NCI-H1105 (cell line): ENCODE results near the gene OXCT2.

Experiments used
- DNase-seq: peaks from one replicate; lab custom pipeline; 2025; lab: John Stamatoyannopoulos, UW

Gene OXCT2

DNA sequence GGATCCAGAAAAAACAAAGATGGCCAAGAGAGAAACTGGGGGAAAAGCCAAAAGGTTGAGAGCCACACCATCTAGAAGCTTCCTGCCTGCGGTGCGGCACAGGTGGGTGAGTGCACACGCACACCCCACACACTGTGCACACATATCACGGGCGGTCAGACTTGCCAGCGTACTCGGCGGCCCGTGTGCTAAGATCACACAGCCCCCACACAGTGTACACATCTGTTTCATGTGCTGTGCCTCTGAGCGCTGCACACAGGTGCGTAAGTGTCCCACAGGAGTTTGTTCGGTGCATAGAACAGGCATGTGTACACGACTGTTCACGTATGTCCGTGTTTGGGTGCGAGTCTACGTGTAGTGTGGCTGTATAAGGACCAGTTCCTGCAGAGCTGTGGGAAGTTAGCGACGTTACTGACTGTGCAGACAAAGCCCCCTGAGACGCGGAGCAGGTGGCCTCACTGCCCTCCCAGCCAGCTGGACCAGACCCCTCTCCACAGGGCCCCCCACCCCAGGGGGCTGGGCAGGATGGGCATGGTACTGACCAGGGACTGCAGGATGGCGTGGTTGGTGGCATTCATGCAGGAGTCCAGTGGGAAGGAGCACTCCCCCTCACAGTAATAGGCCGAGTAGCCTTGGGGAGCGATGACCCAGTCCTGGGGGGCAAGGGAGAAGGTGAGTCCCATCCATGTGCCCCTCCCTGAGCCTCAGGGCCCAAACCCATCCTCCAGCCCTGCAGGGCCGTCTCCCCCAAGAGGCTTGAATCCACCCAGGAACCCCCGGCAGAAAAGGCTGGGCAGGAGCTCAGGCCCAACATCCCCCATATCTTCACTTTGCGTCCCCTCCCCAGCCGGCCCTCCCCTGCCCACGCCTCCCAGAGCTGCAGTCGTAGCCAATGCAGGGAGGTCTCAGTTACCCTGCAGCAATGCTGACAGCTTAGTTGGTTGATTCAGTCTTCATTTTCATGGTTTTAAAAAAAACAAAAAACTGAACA, 8.3 kb downstream of the OXCT2 start:
- no peak for DNase-seq

DNA sequence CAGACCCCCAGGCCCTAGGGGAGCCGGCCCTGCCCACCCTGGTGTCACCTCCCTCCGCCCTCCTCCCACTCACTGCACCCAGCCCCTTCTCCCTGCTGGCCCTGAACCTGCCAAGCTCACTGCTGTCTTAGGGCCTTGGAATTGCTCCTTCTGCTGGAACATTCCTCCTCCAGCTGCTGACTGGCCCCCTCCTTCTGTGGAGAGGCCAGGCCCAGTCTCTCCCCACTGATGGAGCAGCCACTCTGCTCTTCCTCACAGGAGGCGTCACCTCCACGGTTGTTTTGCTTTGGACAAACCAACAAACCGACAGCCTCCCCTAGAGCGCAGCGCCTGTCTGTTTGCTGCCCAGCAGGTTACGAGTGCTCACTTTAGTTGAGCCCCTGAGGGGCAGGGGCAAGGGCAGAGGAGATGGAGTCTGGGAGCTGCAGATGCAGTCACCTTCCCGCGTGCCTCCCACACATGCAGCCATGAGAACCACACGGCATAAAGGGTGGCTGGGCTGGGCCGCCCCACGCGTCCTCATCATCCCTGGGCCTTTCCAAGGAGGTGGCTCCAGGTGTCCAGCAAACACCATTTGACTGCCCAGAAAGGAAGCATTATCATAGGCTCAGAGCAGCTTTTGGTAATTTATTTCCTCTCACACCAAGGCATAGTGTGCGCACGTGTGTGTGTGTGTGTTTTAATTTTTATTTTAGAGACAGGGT, 9.4 kb downstream of the OXCT2 start:
- DNase-seq, result no peak

DNA sequence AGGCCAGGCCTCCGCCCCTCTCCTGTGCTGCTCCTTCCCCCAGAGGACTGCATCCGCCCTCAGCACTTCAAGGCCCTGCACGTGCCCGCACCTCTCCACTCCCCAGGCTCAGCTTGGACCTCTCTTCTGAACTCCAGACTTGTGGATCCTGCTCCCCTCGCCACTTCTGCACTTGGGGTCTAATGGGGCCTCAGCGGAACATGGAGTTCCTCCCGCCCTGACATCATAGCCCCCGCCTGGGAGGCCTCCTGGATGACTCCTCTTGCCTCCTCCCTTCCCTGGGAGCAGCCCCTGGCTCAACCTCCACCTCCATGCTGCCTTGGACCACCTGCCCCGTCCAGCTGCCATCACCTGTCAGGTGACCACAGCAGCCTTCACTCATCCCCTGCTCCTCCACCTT, 10.1 kb downstream of the OXCT2 start:
- DNase-seq, result no peak

DNA sequence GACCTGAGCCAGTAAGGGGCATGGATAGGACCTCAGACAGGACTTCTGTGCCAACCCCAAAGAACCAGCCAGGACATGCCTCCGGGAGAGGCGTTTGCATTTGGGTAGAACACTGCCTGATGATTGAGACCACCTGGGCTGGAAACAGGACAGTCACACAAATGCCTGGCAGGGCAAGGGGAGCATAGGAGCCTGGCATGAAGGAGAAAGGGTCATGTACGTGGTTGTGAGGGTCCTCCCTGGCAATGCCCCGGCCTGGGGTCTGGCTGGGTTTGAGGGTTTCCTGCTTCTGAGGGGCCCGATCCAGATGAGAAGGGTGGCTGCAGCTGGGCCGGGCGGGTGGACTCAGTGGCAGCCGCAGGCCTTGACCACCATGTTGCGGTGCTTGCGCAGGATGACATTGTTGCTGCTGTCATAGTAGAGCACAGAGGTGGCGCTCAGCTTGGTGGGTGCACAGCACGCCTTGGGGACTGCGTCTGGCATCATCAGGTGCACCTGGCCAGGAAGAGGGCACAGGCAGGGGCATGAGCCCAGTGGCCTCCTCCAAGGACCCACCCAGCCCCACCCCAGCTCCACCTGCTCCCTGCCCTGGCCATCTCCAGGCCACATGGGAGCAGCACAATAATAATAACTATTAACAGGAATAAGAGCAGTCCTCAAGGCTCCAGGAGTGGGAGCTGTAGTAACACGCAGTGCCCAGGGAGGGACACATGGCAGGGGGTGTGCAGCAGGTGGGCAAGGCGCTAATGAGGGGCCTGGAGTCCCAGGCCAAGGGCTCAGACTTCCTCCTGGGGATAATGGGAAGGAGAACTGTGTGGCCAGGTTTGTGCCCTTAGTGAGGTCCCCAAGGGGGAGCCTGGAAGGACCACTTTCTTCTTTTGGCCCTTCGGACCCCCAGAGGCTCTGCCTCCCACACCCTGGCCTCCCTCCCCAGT, 10.8 kb downstream of the OXCT2 start:
- no peak for DNase-seq

DNA sequence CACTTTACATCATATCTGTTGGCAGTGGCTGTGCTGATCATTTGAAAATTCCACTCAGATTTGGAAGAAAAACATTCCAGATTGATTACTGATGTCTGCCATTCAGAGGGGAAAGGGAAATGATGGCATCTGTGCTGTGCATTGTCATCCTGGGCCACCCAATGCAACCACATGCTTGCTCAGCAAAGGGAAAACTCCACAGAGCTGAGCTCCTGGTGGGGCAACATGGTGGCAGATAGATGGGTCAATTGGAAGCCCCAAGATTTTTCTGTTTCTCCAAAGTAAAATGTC, 11.8 kb downstream of the OXCT2 start:
- no peak for DNase-seq

DNA sequence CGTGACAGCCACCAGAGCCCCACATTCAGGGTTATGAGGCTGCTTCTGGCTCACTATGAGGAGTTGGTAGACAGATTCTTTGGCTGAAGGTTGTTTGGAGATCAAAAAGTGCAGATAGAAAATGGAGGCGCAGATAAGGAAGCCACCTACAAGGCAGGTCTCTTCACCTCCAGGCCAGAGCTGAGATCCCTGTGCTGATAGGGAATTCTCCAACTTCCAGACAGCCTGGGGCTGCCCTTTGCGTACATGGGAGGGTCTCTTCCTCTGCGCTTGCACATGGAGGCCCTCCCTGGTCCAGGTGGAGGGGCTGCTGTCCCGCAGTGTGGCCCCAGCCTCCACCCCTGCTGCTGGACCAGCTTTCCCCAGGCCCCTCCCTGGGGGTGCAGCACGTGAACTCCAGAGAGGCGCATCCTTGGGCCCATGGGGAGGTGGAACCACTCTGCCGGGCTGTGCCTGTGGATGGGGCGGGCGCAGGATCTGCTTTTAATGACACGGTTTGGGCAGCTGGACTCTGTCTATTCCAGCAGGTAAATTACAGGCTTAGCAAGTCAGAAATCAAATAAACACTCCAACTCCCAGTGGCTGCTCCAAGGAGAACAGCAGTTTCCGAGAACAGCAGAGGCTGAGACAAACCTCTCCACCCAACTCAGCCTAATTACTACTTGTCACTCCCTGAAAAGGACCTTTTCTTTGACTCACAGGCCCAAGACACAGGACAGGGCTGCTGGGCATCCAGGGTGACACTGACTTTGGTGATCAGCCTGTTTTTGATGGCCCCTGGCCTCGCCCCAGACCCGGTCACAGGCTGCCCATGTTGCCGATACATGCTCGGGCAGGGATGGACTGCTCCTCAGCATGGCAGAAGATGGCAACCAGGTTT, 12.4 kb downstream of the OXCT2 start:
- DNase-seq, result no peak

DNA sequence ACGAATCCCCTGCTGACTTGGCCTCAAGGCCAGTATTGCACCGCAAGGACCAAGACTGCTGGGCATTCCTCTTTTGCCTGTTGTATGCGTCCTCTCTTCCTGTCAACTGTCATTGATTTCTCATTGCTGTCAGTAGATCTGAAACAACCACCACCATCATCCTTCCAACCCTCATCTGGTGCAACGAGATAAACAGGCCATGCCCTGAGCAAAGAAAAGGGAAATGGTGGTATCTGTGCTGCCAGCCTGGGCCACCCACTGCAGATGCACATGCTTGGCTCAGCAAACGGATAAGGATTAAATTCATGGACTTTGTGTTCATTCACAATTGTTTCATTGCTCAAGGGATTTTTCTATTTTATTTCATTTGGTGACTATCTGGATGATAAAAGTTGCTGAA, 13.6 kb downstream of the OXCT2 start:
- DNase-seq, result no peak

DNA sequence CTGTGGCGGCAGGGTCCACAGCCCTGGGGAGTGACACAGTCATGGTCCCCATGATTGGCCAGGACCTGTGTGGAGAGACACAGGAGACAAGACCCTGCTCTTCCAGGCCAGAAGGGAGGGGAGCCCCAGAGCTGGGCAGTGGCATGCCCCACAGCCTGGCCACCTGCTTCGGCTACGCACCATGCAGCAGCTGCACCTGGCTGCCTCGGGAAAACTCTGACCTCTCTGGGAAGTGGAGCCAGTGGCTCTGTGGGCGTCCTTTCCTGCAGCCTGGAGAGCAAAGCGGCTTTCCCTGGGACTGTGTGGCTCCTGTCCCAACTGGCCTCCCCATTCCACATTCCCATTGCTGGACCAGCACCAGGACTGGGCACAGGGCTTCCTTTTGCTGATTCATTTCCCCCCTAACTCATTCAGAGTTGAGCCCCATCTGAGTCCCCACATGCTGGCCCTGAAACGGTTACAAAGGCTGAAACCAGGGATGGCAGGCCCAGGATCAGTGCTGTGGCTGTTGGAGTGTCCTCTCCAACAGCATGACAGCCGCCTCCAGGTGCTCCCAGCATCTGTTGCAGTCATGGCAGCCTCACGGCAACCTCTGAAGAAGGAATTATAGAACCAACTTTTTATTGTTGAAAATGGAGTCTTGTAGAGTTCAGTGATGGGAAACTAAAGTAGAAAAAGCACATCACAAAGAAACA, 15.0 kb downstream of the OXCT2 start:
- no peak for DNase-seq

DNA sequence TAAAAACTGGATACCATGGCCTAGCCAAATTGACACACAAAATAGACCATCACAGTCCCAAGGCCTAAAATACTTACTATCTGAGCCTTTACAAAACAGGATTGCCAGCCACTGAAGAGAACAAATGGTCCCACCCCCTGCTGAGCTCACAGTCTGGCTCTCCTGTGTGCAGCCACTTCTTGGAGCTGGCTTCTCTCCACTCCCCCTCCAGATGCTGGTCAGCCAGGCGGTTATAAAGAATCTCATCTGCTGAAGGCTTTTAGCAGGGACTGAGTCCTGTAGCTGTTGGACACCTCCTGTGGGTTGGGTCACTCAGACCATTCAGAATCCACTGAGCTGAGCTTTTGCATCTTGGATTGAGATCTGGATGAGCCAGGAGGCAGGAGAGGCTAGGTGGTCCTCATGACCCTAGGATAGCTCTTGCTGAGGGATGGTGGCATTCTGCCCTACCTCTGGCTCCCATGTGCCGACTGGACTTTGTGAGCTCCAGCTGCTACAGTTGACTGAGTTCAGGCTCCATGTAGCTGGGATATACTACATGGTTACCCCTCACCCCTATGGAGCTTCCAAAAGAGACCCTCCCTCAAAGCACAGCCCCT, 16.1 kb downstream of the OXCT2 start:
- no peak for DNase-seq

DNA sequence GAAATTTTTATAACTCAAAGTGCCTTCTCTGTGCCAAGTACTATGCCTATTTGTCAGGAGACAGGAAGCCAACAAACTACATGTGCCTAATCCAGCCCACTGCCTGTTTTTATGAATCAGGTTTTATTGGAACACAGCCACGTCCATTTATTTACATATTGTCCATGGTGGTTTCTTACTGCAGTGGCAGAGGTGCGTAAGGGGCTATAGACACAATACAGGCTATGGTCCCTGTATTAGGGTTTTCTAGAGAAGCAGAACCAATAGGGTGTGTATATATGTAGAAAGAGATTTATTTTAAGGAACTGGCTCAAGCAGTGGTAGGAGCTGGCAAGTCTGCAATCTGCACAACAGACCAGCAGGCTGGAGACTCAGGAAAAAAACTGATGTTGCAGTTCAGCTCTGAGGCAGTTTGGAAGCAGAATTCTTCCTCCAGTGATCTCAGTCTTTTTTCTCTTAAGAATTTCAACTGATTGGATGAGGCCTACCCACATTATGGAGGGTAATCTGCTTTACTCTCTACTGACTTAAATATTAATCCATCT, 17.1 kb downstream of the OXCT2 start:
- no peak for DNase-seq

DNA sequence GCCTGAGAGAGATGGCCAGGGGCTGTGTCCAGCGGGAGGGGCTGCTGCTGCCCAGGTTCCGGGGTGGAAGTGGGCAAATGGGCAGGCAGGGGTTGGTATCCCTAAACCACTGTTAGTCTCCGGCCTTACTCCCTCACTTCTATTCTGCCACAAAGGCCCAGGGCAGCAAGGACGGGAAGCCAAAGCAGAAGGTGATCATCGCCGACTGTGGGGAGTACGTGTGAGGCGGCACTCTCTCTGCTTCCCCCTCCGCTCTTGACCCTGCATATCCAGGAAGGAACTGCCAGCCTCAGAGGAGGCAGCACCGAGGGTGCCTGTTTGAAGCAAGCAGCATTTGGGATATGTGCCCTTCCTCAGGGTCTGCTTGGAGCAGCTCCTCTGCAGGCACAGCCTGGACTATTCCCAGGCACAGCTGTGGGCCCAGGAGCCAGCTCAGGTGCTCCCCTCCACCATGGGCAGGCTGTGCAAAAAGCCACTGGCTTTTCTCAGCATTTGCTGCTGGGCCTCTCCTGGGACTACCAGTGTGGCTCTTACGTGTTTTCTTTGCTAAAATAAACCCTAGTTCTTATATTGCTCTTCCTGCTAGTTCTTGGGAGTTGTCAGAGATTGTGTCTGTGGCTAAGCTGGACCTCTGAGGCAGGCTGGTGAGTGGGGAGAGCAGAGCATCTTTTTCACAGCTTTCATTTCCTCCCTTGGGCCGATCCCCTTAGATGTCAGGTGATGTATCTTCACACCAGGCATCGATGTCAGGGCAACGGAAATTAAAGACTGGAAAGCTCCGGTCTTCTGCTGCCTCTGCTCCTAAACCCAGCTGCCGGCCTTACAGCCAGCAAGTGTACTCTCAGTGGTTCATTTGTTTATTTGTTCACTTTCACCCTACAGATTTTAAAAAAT, 17.8 kb downstream of the OXCT2 start:
- DNase-seq, result no peak

DNA sequence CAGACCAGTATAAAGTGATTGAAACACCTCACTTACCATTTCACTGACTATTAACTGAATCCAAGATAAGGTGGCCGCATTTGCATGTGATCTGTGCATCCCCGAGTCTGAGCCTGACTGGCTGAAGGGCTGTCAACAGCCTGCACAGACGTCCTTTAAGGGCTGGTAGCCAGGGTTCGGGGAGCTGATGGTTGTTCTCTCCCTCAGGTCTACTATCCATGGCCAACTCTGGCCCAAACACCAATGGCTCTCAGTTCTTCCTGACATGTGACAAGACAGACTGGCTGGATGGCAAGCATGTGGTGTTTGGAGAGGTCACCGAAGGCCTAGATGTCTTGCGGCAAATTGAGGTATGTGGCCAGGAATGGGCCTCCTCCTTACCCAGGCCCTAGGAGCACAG, 18.4 kb downstream of the OXCT2 start:
- DNase-seq, result no peak

DNA sequence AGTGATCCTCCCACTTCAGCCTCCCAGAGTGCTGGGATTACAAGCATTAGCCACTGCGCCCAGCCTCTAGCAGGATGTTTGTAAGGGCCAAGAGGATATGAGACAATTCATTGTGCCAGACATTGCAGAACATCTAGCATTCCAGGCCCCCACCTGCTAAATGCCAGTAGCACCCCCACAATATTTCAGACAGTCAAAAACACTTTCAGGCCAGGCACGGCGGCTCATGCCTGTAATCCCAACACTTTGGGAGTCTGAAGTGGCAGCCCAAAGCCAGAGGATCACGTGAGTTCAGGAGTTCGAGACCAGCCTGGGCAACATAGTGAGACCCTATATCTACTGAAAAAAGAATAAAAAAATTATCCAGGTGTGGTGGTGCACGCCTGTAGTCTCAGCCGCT, 19.6 kb downstream of the OXCT2 start:
- no peak for DNase-seq

DNA sequence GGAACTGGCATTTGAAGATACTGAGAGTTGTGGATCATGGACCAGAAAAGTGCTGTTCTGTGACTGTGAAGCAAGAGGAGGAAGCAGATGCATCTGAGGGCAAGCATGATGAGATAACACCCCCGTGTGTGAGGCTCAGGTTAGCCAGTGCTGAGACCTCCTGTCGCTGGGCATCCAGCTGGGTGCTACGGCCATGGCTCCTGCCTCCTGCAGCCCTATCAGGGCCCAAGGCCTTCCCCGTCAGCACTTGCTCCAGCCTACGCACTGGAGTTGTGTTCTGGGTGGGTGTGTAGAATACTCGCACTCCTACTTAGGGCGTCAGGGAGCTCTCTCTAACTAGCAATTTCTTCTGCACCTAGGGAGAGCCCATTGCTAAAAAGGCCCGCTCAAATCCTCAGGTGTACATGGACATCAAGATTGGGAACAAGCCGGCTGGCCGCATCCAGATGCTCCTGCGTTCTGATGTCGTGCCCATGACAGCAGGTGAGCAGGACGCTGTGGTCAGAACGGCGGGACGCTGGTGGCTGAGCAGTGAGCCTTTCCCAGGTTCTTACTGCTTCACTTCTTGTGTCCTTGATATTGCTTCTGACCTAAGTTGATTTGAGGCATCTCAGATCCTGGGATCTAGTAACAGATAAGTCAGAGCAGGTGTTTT, 26.0 kb downstream of the OXCT2 start:
- no peak for DNase-seq

DNA sequence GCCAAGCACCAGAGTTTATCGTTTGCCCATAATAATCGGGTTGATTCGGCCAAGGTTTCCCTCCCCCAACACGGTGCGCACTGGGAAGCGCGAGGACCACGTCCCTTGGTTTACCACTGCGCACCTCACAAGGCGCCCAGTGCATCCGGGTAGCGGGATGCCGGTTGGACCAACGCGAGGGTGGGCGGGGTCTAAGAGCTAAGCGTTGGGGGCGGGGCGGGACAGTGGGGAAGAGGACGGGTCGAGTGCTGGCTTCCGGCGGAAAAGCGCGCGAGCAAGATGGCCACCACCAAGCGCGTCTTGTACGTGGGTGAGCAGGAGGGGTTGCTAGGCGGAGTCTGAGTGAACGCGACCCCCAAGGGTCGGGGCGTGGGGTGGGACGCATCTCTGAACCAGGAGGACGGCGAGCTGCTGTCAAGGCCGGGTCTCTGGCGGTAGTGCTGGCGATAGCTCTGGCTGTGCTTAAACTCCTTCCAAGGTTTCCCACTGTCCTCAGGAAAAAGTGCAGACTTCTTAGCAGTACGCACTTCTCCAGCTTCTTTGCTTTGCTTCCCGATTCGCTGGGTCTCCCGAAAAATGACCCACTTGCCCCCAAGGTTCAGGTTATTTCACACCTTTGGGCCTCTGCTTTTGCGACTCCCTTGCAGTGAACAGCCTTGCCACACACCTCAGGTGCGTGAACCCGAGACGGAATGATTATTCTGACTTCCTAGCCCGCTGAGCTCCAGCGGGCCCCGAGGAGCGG, 32.4 kb downstream of the OXCT2 start, which contains the start of gene PPIE:
PPIE (plus strand) TSS at position 261 of the 745 bp plus-strand sequence; CDS start at position 280, 19 bp downstream.
- DNase-seq, result peak; percentile 91

DNA sequence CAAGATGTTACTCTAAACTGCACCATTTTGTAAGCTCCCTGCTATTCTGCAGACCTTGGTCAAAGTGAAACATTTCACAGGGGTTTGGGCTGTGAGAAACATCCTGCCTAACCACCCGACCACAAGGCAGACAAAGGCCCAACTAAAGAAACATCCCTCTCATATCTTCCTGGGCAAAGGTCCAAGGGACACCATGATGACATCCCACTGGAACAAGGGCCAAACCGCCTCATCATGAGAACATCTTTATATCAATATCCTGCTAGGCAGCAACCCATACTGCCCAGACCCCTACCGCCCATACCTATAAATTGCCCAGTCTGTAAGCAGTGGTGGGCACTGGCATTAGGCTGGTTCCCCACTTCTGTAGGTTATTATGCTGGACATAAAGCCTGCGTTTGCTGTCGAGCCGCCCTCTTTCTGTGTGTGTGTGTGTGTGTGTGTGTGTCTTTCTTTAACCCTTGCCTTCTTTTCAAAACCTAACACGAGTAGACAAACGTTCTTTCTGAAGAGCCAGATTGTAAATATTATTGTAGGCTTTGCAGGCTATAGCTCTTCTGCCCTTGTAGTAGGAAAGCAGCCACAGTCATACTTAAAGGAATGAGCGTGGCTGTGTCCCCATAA, 33.5 kb downstream of the OXCT2 start:
- no peak for DNase-seq

DNA sequence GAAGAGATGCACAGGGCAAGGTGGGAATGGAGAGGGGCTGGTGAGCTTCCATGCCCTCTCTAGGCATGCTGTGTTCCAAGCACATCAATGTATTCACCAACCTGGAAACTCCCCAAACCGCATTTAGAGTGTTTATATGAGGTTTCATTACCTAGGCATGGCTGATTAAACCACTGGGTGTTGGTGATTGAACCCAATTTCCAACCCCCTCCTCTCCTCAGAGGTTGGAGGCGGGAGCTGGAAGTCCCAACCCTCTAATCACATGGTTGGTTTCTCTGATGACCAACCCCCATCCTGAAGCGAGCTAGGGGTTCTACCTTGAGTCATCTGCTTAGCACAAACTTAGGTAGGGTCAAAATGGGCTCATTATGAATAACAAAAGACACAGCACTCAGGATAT, 35.4 kb downstream of the OXCT2 start:
- DNase-seq, result no peak
